OCI-LY7 (cell line): Measurements from ENCODE around the gene IQGAP2. TPM values are rescaled to one million over a fixed set of nuclear protein-coding genes. Genes with fewer than 3 reads are reported as not detected.

Source experiments
- BruUV-seq: library from RNA; stranded (reverse); fragments of 400-500 nt; replicated peaks from 2 replicates; lab custom pipeline; 2021; lab: Mats Ljungman, UMichigan
- CTCF ChIA-PET: fragments of 300-600 bp; sonication (Branson Sonifier 250); formaldehyde crosslinking; loops from one replicate; lab custom pipeline; 2022; ENCODE audit warnings: antibody characterized with exemption; ENCODE audit not compliant: unreplicated experiment; lab: Charles Lee
- POLR2A ChIA-PET: fragments of 300-600 bp; sonication (Branson Sonifier 250); formaldehyde crosslinking; loops from one replicate; lab custom pipeline; 2022; ENCODE audit warnings: antibody characterized with exemption; lab: Charles Lee
- DNase-seq: peaks from one replicate; pipeline ENCODE4 v3.0.0-alpha.2; 2015; ENCODE audit warnings: low spot score
- H2AFZ ChIP-seq: fragments of 200-600 bp; sonication (generic), shearing (Covaris generic); 2 replicates; pipeline ENCODE4 v1.6.1; 2014; ENCODE audit warnings: mild to moderate bottlenecking, antibody characterized with exemption, low read length, moderate library complexity
- H3K27ac ChIP-seq: fragments of 200-600 bp; sonication (generic); 2 replicates; pipeline ENCODE4 v1.5.1; 2014; ENCODE audit warnings: mixed run types, low read depth, mild to moderate bottlenecking, moderate library complexity, low read length, inconsistent platforms; ENCODE audit not compliant: poor library complexity, severe bottlenecking
- H3K36me3 ChIP-seq: fragments of 200-600 bp; sonication (generic); 2 replicates; pipeline ENCODE4 v1.6.1; 2014; ENCODE audit warnings: mild to moderate bottlenecking, antibody characterized with exemption, low read length, moderate library complexity, mixed read lengths; ENCODE audit not compliant: insufficient read depth
- H3K4me1 ChIP-seq: fragments of 200-600 bp; sonication (generic); 2 replicates; pipeline ENCODE4 v1.5.1; 2014; ENCODE audit warnings: mild to moderate bottlenecking, low read length; ENCODE audit not compliant: insufficient read depth, poor library complexity, severe bottlenecking
- H3K4me2 ChIP-seq: fragments of 200-600 bp; sonication (generic); 2 replicates; pipeline ENCODE4 v1.6.1; 2014; ENCODE audit warnings: mild to moderate bottlenecking, low read length
- H3K4me3 ChIP-seq: fragments of 200-600 bp; sonication (generic); 2 replicates; pipeline ENCODE4 v1.5.1; 2014; ENCODE audit warnings: mild to moderate bottlenecking, low read depth, low read length; ENCODE audit not compliant: poor library complexity, severe bottlenecking
- H3K79me2 ChIP-seq: fragments of 200-600 bp; sonication (generic); 2 replicates; pipeline ENCODE4 v1.6.1; 2016; ENCODE audit warnings: low read depth, mild to moderate bottlenecking, low read length, moderate library complexity, mixed read lengths; ENCODE audit not compliant: insufficient read depth
- H3K9me2 ChIP-seq: fragments of 200-600 bp; sonication (generic); 2 replicates; pipeline ENCODE4 v1.6.1; 2016; ENCODE audit warnings: mild to moderate bottlenecking, low read length, mixed read lengths; ENCODE audit not compliant: insufficient read depth
- H3K9me3 ChIP-seq: fragments of 200-600 bp; sonication (generic); 2 replicates; pipeline ENCODE4 v1.6.1; 2014; ENCODE audit warnings: mild to moderate bottlenecking, mixed run types, low read length, mixed read lengths
- H4K20me1 ChIP-seq: fragments of 200-600 bp; sonication (generic); 2 replicates; pipeline ENCODE4 v1.6.1; 2014; ENCODE audit warnings: mild to moderate bottlenecking, antibody characterized with exemption, low read length, moderate library complexity, mixed read lengths; ENCODE audit not compliant: insufficient read depth
- CTCF ChIP-seq: fragments of 200-600 bp; sonication (generic); conservative IDR thresholded peaks from 2 replicates; pipeline ENCODE4 v1.5.1; 2014; ENCODE audit warnings: mild to moderate bottlenecking, antibody characterized with exemption, low read length, moderate library complexity, mixed read lengths
- EZH2phosphoT487 ChIP-seq: fragments of 200-600 bp; sonication (generic); IDR thresholded peaks from 2 replicates; pipeline ENCODE4 v1.6.1; 2018; ENCODE audit warnings: low read depth, borderline replicate concordance, mild to moderate bottlenecking, mixed run types, antibody characterized with exemption, low read length, moderate library complexity, mixed read lengths
- intact Hi-C: fragments of 100-400 bp; cut with micrococcal nuclease; formaldehyde crosslinking; loops from one replicate; pipeline ENCODE4 v1.10.0; 2022; ENCODE audit not compliant: unreplicated experiment
- total RNA-seq, 2 experiments: library from RNA; depleted of rRNA in 1 of 2; stranded (reverse); fragments of >200 nt in 1 of 2; shearing (Covaris generic) in 1 of 2; gene quantifications; 2 replicates each; pipeline ENCODE4 v1.2.3, GENCODE V29; 2014 to 2022

IQGAP2 gene
- total RNA-seq, 2 experiments from 2014 or later: 30.0 to 50.2 TPM

GRCh38 chr5:76526950-76527583, 124.0 kb downstream of the IQGAP2 start:
- no peaks in the 10 kb centered on the region for H3K79me2 ChIP-seq
- no peaks in the 10 kb centered on the region for H3K4me1 ChIP-seq
- no TSS peak for BruUV-seq
- no peaks in the 10 kb centered on the region for H3K9me2 ChIP-seq
- no peaks in the 10 kb centered on the region for H4K20me1 ChIP-seq
- no peak overlapping the region for H2AFZ ChIP-seq
- ChIA-PET POLR2A (interaction anchor here (0.5 kb wide), 1 partner anchor 176 kb away, joined by 3 read pairs; no protein-coding TSS in a partner anchor), CTCF (interaction anchor here (0.5 kb wide), 1 partner anchor 812 kb away, joined by 3 read pairs; no protein-coding TSS in a partner anchor)
- no peak for DNase-seq
- H3K4me3 ChIP-seq: no peak overlapping the region
- H3K9me3 ChIP-seq: no peaks in the 10 kb centered on the region
- H3K27ac ChIP-seq: no peak overlapping the region
- H3K36me3 ChIP-seq: no peaks in the 10 kb centered on the region
- no peak for TF ChIP-seq CTCF
- TF ChIP-seq EZH2phosphoT487: no peak
- H3K4me2 ChIP-seq: no peak overlapping the region
- intact Hi-C loops: no loop called here

GRCh38 chr5:76527685-76528161, 124.6 kb downstream of the IQGAP2 start:
- POLR2A ChIA-PET: no interaction called here
- intact Hi-C loops: no loop called here
- Histone ChIP-seq H3K27ac (no peak overlapping the region), H3K4me1 (no peaks in the 10 kb centered on the region), H4K20me1 (no peaks in the 10 kb centered on the region), H3K4me3 (no peak overlapping the region), H3K36me3 (no peaks in the 10 kb centered on the region), H3K9me2 (no peaks in the 10 kb centered on the region), H3K9me3 (no peaks in the 10 kb centered on the region), H3K79me2 (no peaks in the 10 kb centered on the region), H3K4me2 (no peak overlapping the region), H2AFZ (no peak overlapping the region)
- no peak for DNase-seq
- BruUV-seq: no TSS peak
- CTCF ChIA-PET: no interaction called here
- TF ChIP-seq CTCF: no peak
- no peak for TF ChIP-seq EZH2phosphoT487
